ENCODE results near the gene SCT. TPM values are rescaled to one million over a fixed set of nuclear protein-coding genes. Genes with fewer than 3 reads are reported as not detected.

The SCT gene
- total and polyA plus RNA-seq, 4 donors, result not detected

- no peak for TF ChIP-seq ATF3 (IDR thresholded peaks at IDR 0.05)
These were observed 40.3 kb downstream of the SCT start (continued) for GRCh38 chr11:586376-587316.

GRCh38 chr11:584287-584686 lies 42.7 kb downstream of the SCT start:
- Histone ChIP-seq H3K4me3 (ENCODE audit: low read depth in 1 of 3, low read length in 3 of 3) (no peak overlapping the region), H3K9me3 (ENCODE audit: control insufficient read depth in 4 of 4, low read length in 3 of 4) (no peaks in the 10 kb centered on the region), H3K27me3 (ENCODE audit: control insufficient read depth in 4 of 4, insufficient read depth in 4 of 4, low read length in 3 of 4) (no peaks in the 10 kb centered on the region), H3K27ac (ENCODE audit: low read depth in 1 of 2, low read length in 2 of 2) (no peak overlapping the region), H3K9ac (ENCODE audit: low read depth in 1 of 2, low read length in 2 of 2) (no peak overlapping the region), H3K4me1 (ENCODE audit: control insufficient read depth in 4 of 4, insufficient read depth in 4 of 4, low read length in 3 of 4) (peaks cover 23 to 51% (median 40%) of the 10 kb centered on the region in 4 donors), H3K36me3 (ENCODE audit: control insufficient read depth in 4 of 4, insufficient read depth in 3 of 4, low read depth in 1 of 4, low read length in 3 of 4) (peaks cover 2 to 24% (median 12%) of the 10 kb centered on the region in 4 donors)
- DNase-seq (ENCODE audit: low spot score), result no peak
- WGBS, result 96% methylated on average over 10 of the region's 10 CpGs
- TF ChIP-seq CTCF (IDR thresholded peaks at IDR 0.05; ENCODE audit: low read depth, low read length, missing input control), result no peak
- TF ChIP-seq JUND (IDR thresholded peaks at IDR 0.05), result no peak
- no peak for TF ChIP-seq NR2F2 (IDR thresholded peaks at IDR 0.05)
- TF ChIP-seq RAD21 (IDR thresholded peaks at IDR 0.05), result no peak
- no peak for TF ChIP-seq FOXA2 (IDR thresholded peaks at IDR 0.05)
- no peak for TF ChIP-seq GABPA (IDR thresholded peaks at IDR 0.05 in 1 of 2, conservative IDR thresholded peaks at IDR 0.05 in 1 of 2)
- no peak for TF ChIP-seq TAF1 (conservative IDR thresholded peaks at IDR 0.05)
- no peak for TF ChIP-seq YY1 (IDR thresholded peaks at IDR 0.05)
- TF ChIP-seq REST (IDR thresholded peaks at IDR 0.05), result no peak
- TF ChIP-seq EGR1 (IDR thresholded peaks at IDR 0.05; ENCODE audit: low read depth in 2 of 2), result no peak
- no peak for TF ChIP-seq ATF3 (IDR thresholded peaks at IDR 0.05)
- no peak for TF ChIP-seq HNF4A (conservative IDR thresholded peaks at IDR 0.05)
- TF ChIP-seq ZBTB33 (IDR thresholded peaks at IDR 0.05), result no peak
- TF ChIP-seq RXRA (IDR thresholded peaks at IDR 0.05), result no peak
- no peak for TF ChIP-seq SP1 (IDR thresholded peaks at IDR 0.05)
- TF ChIP-seq HNF4G (IDR thresholded peaks at IDR 0.05), result no peak
- TF ChIP-seq FOXA1 (IDR thresholded peaks at IDR 0.05), result no peak
- TF ChIP-seq MAX (IDR thresholded peaks at IDR 0.05), result no peak
